Measurements from ENCODE around the gene TUBG1. TPM values are rescaled to one million over a fixed set of nuclear protein-coding genes. Genes with fewer than 3 reads are reported as not detected.

TUBG1 gene
- total and polyA plus RNA-seq, 10 donors, result 9.5 to 33.8 (median 22.9) TPM

DNA sequence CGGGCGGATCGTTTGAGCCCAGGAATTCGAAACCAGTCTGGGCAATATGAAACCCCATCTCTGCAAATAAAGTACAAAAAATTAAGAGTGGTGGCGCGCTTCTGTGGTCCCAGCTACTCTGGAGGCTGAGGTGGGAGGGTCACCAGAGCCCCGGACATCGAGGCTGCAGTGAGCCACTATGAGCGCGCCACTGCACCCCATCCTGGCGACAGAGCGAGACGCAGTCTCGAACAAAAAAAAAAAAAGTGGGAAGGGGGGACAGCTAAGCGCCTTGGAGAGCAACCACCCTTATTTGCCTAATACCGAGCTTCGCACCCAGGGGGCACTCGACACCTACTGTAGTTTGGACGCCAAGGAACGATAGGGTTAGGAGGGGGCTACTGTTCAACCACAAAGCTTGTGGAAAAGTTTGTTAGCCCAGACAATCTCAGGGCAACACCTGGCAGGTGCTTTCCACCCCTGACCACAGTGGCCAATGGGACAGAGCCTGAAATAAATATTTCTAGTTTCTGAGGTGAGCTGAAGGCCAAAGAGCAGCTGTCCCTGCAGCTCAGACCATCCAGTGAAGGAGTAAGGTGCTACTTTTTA lies 31.1 kb upstream of the TUBG1 start:
- peak; percentile 88 for DNase-seq
- H3K27me3 ChIP-seq (replicated peaks in 1 of 7), result no peaks in the 10 kb centered on the region
- H3K4me1 ChIP-seq, result peaks cover 13 to 60% (median 32%) of the 10 kb centered on the region in 6 donors
- intact Hi-C loops (cut with DNase I; ENCODE audit: low total_unique reads), result no loop called here
- peak overlapping the region; percentile 46 to 93 (median 72) for H3K4me3 ChIP-seq
- WGBS, 5 donors, result 0 to 1% (median 0%) methylated on average over 20 of the region's 20 CpGs
- H3K36me3 ChIP-seq, result peaks cover 5 to 76% (median 52%) of the 10 kb centered on the region in 6 donors
- TF ChIP-seq, protein P1, sequence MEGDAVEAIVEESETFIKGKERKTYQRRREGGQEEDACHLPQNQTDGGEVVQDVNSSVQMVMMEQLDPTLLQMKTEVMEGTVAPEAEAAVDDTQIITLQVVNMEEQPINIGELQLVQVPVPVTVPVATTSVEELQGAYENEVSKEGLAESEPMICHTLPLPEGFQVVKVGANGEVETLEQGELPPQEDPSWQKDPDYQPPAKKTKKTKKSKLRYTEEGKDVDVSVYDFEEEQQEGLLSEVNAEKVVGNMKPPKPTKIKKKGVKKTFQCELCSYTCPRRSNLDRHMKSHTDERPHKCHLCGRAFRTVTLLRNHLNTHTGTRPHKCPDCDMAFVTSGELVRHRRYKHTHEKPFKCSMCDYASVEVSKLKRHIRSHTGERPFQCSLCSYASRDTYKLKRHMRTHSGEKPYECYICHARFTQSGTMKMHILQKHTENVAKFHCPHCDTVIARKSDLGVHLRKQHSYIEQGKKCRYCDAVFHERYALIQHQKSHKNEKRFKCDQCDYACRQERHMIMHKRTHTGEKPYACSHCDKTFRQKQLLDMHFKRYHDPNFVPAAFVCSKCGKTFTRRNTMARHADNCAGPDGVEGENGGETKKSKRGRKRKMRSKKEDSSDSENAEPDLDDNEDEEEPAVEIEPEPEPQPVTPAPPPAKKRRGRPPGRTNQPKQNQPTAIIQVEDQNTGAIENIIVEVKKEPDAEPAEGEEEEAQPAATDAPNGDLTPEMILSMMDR (IDR thresholded peaks at IDR 0.05 in 8 of 11, conservative IDR thresholded peaks at IDR 0.05 in 3 of 11), result peak; percentile 62 to 85 (median 73)
- TF ChIP-seq POLR2A (IDR thresholded peaks at IDR 0.05), result no peak
- peak in 1 of 3 donors; percentile 56 for TF ChIP-seq POLR2AphosphoS5 (IDR thresholded peaks at IDR 0.05)
- H3K9me3 ChIP-seq, result no peaks in the 10 kb centered on the region
- H3K27ac ChIP-seq, result peak overlapping the region; percentile 50 to 94 (median 90)

DNA sequence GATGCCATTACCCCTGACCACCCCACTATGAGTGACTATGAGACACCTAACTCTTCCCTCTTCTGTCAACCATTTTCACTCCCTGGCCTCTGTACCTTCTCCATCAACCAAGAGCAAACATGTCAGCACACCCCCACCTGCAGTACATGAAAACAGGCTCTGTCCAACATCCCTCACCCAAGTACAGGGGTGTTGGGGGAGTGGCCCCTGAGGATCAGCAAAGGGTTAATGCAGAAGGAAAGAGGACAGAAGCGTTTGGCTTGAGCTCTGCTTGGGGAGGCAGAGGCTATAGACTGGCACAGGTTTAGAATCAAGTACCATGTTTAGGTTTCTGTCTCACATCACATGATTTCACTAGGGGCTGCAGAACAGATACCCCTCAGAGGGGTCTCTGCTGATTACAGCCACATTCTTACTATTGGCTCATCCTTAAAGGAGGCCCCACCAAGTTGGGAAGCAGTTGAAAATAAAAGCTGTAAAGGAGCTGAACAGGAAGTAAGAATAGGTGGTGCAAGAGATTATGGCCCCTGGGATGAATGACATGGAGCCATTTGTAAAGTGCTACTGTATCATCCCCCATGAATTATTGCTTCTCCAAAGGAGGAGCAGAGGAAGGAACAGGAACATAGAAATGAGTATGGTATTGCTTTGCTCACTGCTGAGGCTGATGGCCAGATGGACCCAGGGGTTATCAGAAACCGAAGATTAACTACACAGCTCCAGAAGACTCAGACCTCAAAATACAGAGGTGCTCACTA lies 29.5 kb upstream of the TUBG1 start:
- Histone ChIP-seq H3K36me3 (peaks cover 9 to 76% (median 57%) of the 10 kb centered on the region in 6 donors), H3K9me3 (no peaks in the 10 kb centered on the region), H3K27ac (peak overlapping the region in 2 of 8 donors; percentile 27 to 90), H3K4me3 (no peak overlapping the region), H3K4me1 (peaks cover 13 to 57% (median 33%) of the 10 kb centered on the region in 6 donors), H3K27me3 (replicated peaks in 1 of 7) (no peaks in the 10 kb centered on the region)
- intact Hi-C loops (cut with DNase I; ENCODE audit: low total_unique reads), result no loop called here
- no peak for DNase-seq
- WGBS, 5 donors, result 60 to 74% (median 62%) methylated on average over 2 of the region's 2 CpGs
- TF ChIP-seq POLR2A (IDR thresholded peaks at IDR 0.05) (no peak), POLR2AphosphoS5 (IDR thresholded peaks at IDR 0.05) (peak in 1 of 3 donors; percentile 10)

DNA sequence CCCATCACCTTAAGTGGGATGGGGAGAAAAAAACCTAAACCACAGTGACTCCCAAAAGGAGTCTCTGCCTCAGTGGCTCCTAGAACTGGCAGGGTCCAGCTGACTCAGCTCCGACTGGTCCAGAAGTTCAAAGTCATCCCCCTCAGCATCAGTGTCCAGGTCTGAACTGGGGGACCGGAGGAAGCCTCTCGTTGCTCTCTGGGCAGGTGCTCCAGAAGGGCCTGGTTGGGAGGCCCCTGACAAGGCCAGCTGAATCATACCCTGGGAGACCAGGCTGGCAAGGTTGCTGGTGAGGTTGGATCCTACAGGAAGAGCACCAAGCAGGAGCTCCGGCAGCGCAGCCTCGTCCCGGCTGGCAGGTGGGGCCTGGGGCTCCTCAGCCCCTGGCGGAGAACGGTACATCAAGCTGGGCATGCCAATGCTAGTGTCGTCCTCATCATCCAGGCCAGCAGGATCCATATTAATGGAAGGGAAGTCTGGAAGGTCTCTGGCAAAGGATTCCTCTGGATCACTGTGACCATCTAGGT lies 27.7 kb upstream of the TUBG1 start:
- intact Hi-C loops (cut with DNase I; ENCODE audit: low total_unique reads), result no loop called here
- Histone ChIP-seq H3K4me3 (no peak overlapping the region), H3K27ac (no peak overlapping the region), H3K4me1 (peaks cover 12 to 59% (median 41%) of the 10 kb centered on the region in 6 donors), H3K36me3 (peaks cover 9 to 80% (median 73%) of the 10 kb centered on the region in 6 donors), H3K27me3 (replicated peaks in 1 of 7) (no peaks in the 10 kb centered on the region), H3K9me3 (no peaks in the 10 kb centered on the region)
- WGBS, 5 donors, result 91 to 98% (median 95%) methylated on average over 8 to 10 of the region's 10 CpGs
- TF ChIP-seq POLR2A (IDR thresholded peaks at IDR 0.05), result no peak
- peak in 2 of 3 donors; percentile 10 to 62 for TF ChIP-seq POLR2AphosphoS5 (IDR thresholded peaks at IDR 0.05)
- DNase-seq, result no peak

DNA sequence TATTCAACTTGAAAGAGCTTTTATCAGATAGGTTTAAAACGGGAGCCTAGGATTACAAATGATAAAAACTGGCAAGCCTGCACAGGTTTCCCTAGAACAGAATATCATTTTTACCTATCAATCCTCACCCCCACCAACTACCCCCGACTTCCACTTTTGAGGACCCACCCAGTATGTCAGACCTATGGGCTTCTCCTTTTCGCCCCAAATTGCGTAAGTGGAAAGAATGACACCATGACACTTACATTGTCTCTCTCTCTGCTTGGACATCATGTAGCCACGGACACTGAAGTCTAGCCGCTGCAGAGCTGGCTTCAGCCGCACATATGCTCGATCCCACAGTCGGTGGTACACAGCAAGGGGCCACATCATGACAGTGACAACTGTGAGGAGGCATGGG lies 24.6 kb upstream of the TUBG1 start:
- Histone ChIP-seq H3K36me3 (peaks cover 9 to 100% (median 96%) of the 10 kb centered on the region in 6 donors), H3K27me3 (replicated peaks in 1 of 7) (no peaks in the 10 kb centered on the region), H3K27ac (peak overlapping the region in 6 of 8 donors; percentile 25 to 71 (median 37)), H3K4me3 (peak overlapping the region in 1 of 8 donors; percentile 3), H3K9me3 (no peaks in the 10 kb centered on the region), H3K4me1 (peaks cover 0 to 46% (median 27%) of the 10 kb centered on the region in 6 donors)
- DNase-seq, result no peak
- WGBS, 5 donors, result 64 to 87% (median 77%) methylated on average over 9 of the region's 9 CpGs
- intact Hi-C loops (cut with DNase I; ENCODE audit: low total_unique reads), result no loop called here
- TF ChIP-seq, protein P1 (IDR thresholded peaks at IDR 0.05 in 8 of 11, conservative IDR thresholded peaks at IDR 0.05 in 3 of 11), result no peak
- TF ChIP-seq POLR2AphosphoS5 (IDR thresholded peaks at IDR 0.05) (no peak), POLR2A (IDR thresholded peaks at IDR 0.05) (no peak)

Measured in spleen (tissue), 11 donors.